ENCODE measurements around the gene KCNAB1.

Gene KCNAB1

GRCh38 chr3:156417559-156418132, 297.3 kb downstream of the KCNAB1 start:
- DNase-seq: no peak

- no peak for DNase-seq
Measured at GRCh38 chr3:156418428-156418827, 298.1 kb downstream of the KCNAB1 start.

GRCh38 chr3:156421534-156421933, 301.2 kb downstream of the KCNAB1 start:
- no peak for DNase-seq

DNA sequence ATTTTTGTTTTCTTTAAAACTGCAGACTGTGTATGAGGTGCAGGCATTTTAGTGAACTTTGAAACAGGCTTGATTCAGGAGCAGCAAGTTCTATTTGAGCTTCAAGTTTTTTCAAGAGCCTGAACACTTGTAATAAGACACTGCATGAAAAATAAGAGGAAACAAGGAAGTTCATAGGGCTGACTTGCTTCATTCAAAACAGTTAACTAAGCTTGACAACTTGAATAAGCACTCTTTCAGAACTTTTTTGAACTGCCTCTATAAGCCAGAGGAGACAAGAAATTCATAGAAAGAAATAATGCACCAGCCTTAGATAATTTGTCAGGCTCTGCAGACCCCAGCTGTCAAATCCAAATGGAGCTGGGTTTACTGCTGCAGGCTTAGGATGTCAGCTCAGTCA, 304.4 kb downstream of the KCNAB1 start:
- no peak for DNase-seq

- peak; percentile 85 for DNase-seq
Measured at GRCh38 chr3:156425651-156426050, 305.3 kb downstream of the KCNAB1 start.

GRCh38 chr3:156429125-156429524, 308.7 kb downstream of the KCNAB1 start:
- no peak for DNase-seq

GRCh38 chr3:156431334-156432124, 311.2 kb downstream of the KCNAB1 start:
- DNase-seq: no peak

GRCh38 chr3:156432563-156432962, 312.2 kb downstream of the KCNAB1 start:
- DNase-seq: no peak

- no peak for DNase-seq
Measured at GRCh38 chr3:156433138-156433537, 312.8 kb downstream of the KCNAB1 start.

GRCh38 chr3:156433910-156434309, 313.5 kb downstream of the KCNAB1 start:
- DNase-seq: no peak

DNA sequence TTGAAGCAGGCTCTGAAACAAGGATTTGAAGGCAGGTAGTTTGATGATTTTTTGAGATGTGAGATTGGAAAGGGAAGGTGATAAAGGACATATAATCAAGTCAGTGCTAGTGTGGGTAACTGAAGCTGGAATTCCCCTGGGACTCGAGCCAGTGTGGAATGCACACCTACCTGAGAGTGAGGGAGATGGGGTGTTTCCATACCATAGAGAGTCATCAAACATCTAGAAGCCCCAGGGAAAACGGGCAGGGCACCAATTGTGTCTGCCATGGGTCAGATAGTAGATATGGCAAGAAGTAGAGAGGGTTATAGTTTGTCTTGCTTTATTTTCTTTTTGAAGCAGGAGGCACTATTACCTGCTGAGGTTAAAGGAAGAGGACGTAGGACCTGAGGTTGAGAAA, 314.5 kb downstream of the KCNAB1 start:
- no peak for DNase-seq

GRCh38 chr3:156443079-156443478, 322.7 kb downstream of the KCNAB1 start:
- DNase-seq: no peak

DNA sequence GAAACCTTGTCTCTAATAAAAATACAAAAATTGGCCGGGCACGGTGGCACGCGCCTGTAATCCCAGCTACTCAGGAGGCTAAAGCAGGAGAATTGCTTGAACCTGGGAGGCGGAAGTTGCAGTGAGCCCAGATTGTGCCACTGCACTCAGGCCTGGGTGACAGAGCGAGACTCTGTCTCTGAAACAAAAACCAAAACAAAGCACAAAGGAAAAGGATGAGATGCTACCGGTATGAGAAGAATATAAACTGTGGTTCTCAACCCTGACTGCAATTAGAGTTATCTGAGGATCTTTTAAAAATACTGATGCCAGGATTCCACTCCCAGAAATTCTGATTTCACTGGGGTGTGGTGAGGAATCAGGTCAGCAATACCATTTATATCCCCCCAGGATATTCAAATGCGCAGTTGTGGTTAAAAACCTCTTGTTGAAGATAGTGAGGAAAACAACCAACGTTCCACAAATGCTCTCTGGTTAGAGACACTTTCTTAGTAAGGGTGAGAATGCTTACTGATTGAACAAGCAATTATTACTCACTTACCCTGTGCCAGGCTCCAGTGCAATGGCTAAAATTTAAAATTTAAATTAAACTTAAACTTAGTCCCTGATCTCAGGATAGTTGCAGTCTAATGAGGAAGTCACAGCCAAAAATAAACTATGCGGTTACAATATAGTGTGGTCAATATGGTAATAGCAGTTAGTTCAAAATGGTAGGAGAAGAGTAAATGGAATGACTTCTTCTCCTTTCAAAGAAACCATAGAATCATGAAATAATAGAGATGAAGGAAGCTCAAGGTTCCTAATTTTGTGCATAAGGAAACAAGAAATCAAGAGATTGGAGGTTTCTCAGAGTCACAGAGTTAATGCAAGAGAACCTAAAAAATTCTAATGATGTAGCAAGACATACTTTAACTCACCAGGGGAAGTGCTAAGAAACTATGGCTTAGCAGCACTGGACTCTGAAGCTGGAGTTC, 325.0 kb downstream of the KCNAB1 start:
- DNase-seq: no peak

DNA sequence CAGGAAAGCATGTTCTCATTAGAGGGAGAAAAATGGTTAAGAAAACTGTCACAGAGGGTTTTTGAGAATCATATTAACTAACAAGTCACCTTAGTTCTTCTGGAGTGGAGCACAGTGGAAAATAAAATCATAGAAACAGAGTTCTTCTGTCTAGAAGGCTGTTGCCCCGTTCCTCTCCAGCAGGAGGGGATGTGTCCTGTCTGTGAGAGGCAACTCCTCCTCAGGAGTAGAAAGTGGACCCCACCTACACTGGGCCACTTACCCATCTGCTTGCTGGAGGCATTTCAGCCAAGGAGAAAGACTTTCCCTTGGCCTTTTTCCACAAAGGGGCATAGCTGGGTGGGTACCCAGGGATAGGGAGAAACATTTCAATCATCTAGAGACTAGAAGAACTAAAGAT, 327.9 kb downstream of the KCNAB1 start:
- no peak for DNase-seq

DNA sequence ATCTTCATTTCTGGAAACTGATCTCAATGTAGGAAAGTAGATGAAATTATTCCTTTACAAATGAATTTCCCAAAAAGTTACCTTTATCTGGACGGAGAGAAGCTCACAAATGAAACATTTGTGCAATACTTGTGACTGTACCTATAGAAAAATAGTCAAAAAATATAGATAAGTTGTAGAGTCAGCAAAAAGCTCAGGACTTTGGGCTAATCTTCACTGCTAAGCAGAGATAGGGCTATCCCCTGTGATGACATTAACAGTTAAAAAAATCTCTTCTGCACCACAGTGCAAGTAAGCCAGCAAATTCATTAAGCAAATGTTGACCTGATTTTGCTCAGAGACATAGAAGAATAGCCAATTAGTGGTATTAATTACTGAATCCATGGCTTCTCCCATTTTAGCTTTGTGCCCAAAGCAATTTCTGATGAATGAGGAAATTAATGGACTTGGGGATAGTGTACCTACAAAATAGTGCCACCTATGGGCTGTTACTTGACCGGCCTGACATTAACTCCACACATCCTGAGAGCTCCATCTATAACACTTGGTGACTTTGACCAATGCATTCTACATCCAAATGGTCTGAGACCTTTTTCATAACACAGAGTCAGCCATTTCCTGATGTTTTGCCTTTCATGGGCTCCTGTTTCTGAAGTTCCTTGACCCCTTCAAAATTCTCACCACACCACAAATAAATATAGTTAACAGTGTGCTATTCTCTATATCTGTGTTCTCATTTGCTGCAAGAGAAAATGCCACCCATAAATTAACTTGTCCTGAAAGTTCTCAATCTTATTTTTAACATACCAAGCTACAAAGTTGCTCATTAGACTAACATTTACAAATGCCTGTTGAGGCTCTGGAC, 329.6 kb downstream of the KCNAB1 start:
- DNase-seq: peak; percentile 8

GRCh38 chr3:156455839-156456238, 335.5 kb downstream of the KCNAB1 start:
- DNase-seq: no peak

DNA sequence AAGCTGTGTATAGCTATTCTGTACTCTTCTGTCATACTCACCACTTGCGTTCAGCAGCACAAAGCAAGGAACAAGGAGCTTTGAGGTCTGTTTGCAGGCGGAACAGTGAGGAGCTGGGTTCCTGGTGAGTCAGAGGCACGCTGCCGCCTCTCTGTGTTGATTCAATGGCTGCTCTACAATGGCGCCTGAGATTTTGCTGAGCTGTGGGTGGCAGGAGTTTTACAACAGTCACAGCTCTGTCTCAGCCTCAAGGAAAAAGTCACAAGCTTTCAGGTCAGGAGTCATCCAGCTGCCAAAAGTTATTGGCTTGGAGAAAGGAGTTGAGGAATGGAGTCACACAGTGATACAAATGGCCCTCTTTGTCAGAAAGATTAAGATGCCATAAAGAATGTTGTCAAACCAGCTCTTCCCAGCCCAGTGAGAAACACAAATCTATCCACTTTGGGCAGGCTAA, 336.4 kb downstream of the KCNAB1 start:
- no peak for DNase-seq

GRCh38 chr3:156459434-156459833, 339.1 kb downstream of the KCNAB1 start:
- DNase-seq: no peak

DNA sequence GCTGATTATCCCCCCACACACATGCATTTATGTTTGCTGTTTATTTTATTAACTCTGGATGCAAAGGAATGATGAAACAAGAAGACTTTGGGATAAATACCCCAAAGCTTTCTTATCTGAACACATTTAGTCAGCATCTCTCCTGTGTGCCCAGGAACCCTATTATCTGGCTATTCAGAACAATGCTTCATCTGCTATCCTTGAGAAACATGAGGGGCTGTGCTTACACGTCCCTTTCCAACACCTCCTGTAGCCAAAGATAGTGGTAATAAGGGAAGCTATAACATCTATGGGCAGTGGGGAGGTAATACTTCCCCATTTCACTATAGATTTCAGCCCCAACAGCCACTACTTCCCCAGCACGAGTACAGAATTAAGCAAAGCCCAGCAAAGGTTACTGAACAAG, 339.8 kb downstream of the KCNAB1 start:
- DNase-seq: no peak

- no peak for DNase-seq
Measured at GRCh38 chr3:156461889-156462288, 341.5 kb downstream of the KCNAB1 start.

DNA sequence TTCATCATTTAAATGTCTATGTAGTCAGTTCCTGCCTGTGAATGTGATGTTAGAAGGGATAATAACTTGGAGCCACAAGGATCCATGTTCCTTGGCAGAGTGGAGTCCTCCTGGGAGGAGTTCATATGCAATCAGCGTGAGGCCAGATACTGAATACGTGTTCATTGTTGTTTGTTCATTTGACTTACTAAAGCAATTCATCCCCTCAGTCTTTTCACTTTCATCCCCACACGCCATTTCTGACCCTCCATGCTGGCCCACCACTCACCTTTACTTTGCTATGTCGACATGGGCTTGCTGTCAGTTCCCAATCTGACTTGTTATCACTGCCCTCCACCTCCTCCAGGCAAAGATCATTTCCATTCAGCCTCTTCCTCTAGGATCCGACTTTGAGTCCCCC, 342.7 kb downstream of the KCNAB1 start:
- DNase-seq: no peak

DNA sequence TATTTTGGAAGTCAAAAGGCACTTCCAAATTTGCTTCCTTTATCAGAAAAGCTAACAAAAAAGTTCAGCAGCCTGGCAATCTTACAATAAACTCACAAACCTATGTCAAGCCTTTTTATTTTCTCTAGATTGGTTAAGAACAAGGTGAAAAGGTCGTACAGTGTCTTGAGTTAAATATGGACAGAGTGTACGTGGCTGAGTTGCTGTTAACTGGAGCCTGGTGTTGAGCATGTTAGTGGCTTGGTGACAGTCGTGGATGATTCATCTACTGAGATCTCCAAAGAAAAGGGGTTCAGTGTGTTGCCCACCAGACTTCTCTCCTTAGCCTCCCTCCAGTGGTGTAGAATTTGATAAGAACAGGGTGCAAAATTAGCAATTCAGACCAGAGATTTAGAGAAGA, 344.8 kb downstream of the KCNAB1 start:
- DNase-seq: no peak
